Neural cell (in vitro differentiated cells): ENCODE measurements around the gene UMAD1.

ENCODE experiments used
- CTCF ChIP-seq: fragments of 450-650 bp; IDR thresholded peaks from 2 replicates; pipeline ENCODE4 v1.5.1; 2014; ENCODE audit warnings: antibody characterized with exemption, mild to moderate bottlenecking, moderate library complexity; ENCODE audit not compliant: poor library complexity, severe bottlenecking
- EZH2 ChIP-seq: fragments of 200-600, 300-800 bp; shearing (Covaris generic), sonication (generic); IDR thresholded peaks from 2 replicates; pipeline ENCODE4 v1.6.1; 2014; ENCODE audit warnings: antibody characterized with exemption, low read length, borderline replicate concordance, mild to moderate bottlenecking; ENCODE audit not compliant: insufficient read depth, poor library complexity, severe bottlenecking
- POLR2AphosphoS5 ChIP-seq: IDR thresholded peaks from 2 replicates; pipeline ENCODE4 v1.6.1; 2012
- SMC3 ChIP-seq: fragments of 450-650 bp; conservative IDR thresholded peaks from 2 replicates; pipeline ENCODE4 v1.6.1; 2014; ENCODE audit warnings: antibody characterized with exemption, mild to moderate bottlenecking, moderate library complexity; ENCODE audit not compliant: poor library complexity
- TAF1 ChIP-seq: IDR thresholded peaks from 2 replicates; pipeline ENCODE4 v1.6.1; 2012; ENCODE audit warnings: low read depth

GRCh38 chr7:7848892-7849291 lies 208.3 kb downstream of the UMAD1 start:
- TF ChIP-seq TAF1 (no peak), POLR2AphosphoS5 (no peak), CTCF (no peak), EZH2 (no peak), SMC3 (no peak)
